GM18517 (cell line): Measurements from ENCODE around the gene SYT2.

ENCODE experiments used
- ATAC-seq: cut with Tn5 transposase; IDR thresholded peaks from one replicate; pipeline ENCODE4 v1.9.1; 2021; ENCODE audit warnings: mild to moderate bottlenecking, moderate library complexity; ENCODE audit not compliant: unreplicated experiment

SYT2 gene

DNA sequence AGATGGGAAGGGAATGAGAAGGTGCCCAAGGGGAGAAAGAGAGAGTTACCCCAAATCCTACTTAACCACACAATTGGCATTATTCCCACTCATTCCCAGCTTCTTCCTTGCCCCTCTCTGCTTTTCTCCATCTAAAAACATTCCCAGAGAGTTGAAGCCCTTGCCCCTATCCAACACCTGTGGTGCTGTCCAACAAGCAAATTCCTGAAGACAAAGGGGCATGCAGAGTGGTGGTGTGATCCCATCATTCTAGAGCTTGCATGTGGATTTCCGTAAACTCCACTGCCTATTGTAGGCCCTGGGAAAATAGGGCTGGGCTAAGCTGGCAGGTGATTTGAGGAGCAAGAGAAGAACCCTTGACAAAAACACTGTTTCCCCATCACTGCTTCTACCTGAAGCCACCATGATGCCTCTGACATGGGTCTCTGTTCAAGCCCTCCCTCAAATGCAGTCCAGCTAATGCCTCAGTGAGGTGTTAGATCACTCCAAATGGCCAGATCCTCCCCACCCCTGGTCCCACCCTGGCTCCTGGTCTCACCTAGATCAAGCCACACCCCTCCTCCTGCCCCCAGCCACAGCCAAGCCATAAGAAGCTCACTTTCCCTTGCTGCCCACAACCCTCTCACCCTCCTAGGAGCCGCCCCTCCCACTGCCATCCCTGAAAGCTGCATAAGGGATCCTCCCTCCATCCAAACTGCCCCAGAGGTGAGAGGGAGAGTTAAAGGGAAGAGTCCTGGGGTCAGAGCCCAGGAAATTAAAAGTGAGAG, 29.5 kb downstream of the SYT2 start:
- no peak for ATAC-seq

DNA sequence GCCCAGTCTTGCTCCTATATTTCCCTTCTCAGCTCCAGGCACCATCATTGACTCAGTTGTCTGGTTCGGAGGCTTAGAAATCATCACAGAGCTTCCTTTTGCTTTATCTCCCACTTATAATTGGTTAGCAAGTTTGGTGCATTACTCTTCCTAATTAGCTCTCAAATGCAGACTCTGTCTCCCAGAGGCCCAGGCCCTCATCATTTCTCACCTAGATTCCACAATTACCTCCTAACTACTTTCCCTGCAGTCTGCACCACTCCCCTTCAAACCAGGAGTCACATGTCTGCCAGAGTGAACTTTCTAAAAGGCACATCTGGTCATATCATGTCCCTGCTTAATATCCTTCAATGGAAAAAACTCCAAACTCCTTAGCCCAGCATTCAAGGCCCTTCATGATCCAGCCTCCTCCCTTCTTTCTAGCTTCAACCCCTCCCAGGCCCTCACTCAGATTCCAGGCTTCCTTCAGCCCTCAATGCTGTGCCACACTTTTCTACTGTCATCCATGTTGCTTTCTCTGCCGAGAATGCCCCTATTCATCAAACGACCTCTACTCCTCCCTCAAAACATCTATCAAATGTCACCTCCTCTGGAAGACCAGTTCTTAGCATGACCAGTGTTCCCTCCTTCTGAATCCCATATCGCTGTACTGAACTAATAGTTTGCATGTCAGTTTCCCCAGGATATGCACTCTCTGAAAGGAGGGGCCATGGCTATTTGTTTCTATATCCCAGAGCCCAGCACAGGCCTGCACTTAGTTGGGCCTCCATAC, 30.7 kb downstream of the SYT2 start:
- ATAC-seq = no peak

- ATAC-seq = no peak
Observed at GRCh38 chr1:202677433-202677832, 32.8 kb downstream of the SYT2 start.

DNA sequence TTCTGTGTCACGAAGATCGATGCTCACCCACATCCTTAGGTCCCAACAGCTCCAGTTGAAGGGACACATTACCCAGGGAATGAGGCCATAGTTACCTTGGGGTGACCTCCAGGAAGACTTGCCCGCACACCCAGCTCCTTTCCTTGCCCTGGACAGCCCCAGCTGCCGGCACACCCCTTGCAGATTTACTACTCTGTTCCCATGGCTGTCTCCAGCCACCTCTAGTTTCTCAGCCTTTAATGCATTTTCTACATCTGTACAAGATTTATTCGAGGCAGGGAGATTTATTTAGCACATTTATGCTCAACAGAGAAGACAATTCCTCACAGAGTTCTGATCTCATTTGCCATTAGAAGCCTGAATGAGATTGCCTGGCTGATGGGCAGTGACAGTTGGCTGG, 36.7 kb downstream of the SYT2 start:
- no peak for ATAC-seq

DNA sequence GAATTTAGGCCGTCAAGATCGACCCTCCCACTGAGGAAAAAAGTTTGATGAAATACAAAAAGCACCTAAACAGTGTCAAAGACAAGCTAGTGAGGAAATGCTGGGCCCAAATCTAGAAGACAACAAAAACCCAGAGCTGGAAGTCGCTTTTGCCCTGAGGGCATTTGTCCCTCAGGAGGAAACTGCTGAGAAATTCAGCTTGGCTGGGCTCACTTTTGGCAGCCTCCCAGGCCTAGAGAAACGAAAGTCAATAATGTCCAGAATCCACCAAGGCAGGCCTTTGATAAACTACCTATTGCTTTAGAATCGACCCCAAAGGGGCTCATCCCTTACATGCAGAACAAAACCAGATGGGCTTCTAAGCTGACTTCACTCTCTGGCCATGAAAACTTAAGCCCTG, 38.9 kb downstream of the SYT2 start:
- ATAC-seq = no peak

- no peak for ATAC-seq
Observed at GRCh38 chr1:202665417-202665816, 44.8 kb downstream of the SYT2 start.

- ATAC-seq = no peak
Observed at GRCh38 chr1:202664083-202664482, 46.2 kb downstream of the SYT2 start.

- ATAC-seq = no peak
Observed at GRCh38 chr1:202663131-202663530, 47.1 kb downstream of the SYT2 start.

- no peak for ATAC-seq
Observed at GRCh38 chr1:202662081-202662480, 48.2 kb downstream of the SYT2 start.

DNA sequence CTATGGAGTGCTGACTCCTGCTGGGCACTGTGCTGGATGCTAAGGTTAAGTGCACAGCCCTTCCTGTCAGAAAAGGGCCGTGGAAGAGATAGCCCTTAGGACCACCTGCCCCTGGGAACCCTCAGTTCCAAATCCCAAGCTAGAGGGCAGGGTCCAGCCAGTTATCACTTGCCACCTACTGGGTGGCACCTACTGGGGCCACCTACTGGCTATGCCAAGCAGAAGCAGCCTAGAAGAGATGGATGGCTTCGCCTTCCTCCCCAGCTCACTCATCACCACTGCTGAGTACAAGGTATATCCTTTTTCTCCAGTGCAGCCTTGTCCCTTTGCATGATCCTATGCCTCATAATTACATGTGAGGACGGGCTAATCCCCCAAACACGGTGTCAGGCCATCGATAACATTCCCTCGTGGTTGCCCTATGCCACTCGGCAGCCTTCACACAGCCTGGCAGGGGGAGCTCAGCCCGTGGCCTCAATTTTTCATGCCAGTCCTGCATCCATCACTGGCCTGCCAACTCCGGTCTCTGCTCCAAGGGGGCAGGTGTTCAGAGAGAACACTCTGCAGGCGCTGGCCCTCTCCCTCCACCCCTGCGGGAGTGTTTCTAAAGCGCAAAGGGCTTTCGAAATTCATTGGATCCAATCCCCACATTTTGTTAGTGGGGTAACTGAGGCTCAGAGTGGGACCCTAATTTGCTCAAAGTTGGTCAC, 49.0 kb downstream of the SYT2 start:
- no peak for ATAC-seq

GRCh38 chr1:202659974-202660373, 50.3 kb downstream of the SYT2 start:
- ATAC-seq = no peak

DNA sequence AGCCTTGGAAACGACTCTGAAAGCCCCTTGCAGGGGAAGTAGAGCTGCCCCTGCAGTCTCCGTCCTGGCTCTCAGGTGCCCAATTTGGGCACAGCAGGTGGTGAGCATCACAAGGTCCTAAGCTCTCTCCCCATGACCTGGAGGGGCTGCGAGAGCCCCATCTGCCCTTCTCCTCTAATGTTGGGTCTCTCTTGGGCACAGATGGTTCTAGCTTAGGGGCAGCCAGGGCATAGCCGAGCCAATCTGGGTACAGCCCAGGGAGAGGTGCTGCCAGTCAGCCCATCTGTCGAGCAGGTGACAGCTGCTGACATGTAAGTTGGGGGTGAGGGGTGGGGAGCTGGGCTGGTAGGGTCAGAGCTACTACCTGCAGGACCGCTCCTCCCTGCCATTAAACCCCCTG, 50.7 kb downstream of the SYT2 start:
- ATAC-seq = no peak

GRCh38 chr1:202658769-202659168, 51.5 kb downstream of the SYT2 start:
- ATAC-seq = no peak

DNA sequence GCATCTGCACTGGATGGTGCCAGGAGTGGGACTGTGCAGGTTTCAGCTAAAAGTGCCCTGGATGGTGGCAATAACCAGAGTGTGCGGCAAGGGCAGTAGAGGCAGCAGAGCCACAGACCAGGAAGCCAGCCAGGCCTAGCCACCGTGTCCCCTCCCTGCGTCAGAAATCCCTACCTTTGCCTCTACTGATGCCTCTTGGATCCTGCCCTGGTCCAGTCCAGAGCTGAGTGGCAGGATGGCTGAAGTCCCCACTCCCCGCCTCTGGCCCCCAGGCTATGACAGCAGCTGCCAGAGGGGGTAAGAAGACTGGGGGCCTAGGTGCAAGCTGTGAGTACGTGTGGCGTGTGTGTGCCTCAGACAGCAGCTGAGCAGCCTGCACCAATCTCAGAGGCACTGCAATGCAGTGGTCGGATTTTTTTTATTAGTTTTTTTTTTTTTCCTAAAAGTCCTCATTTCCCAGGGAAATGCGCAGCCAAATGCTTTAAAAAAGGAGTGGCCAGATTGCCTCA, 51.9 kb downstream of the SYT2 start:
- no peak for ATAC-seq

- no peak for ATAC-seq
Observed at GRCh38 chr1:202656951-202657646, 53.2 kb downstream of the SYT2 start.

- ATAC-seq = no peak
Observed at GRCh38 chr1:202656057-202656456, 54.2 kb downstream of the SYT2 start.

GRCh38 chr1:202654079-202654478, 56.2 kb downstream of the SYT2 start:
- no peak for ATAC-seq

DNA sequence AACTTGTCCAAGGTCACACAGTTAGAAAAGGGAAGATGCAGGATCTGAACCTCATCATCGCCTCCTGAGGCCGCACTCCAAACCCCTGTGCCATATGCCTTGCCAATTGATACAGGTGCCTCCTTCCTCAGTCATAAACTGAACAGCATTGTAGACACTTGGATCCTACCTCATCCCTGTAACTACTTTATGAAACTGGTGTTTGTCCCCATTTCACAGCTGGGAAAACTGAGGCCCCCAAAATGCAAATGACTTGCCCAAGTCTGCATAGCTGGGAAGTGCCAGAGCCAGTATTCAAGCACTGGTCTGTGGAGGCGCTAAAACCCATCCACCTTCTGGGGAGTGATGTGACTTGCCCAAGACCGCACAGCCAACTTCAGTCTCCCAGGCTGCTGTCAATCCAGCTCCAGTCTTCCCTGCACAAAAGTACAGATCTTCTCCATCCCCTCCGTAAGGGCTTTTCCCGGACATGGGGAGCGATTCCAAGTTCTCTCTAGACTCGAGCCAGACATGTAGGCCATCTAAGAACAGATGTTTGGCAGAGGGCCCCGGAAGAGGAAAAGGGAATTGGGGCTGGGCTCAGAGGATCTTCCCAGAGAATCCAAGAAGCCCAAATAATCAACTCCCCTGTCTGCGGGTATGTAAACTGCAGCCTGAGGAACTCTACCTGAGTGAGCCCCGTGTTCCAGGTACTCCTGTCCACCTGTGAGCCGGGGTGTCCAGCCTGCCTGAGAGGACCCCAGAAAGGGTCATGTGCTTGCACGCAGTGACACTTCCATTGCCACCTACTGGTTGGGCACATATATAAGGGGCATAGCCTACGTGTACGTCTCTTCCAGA, 60.5 kb downstream of the SYT2 start:
- no peak for ATAC-seq

GRCh38 chr1:202648605-202649226, 61.5 kb downstream of the SYT2 start:
- no peak for ATAC-seq

GRCh38 chr1:202645097-202645476, 65.2 kb downstream of the SYT2 start:
- no peak for ATAC-seq
